HEK293 (cell line): ENCODE data around the gene C2orf72.

Experiments
- ATF2 ChIP-seq: fragments of 450-650 bp; formaldehyde crosslinking; IDR thresholded peaks from 2 replicates; pipeline ENCODE4 v1.5.1; 2016; ENCODE audit warnings: missing biosample characterization, missing genetic modification characterization, low read depth
- GLIS1 ChIP-seq: fragments of 450-650 bp; formaldehyde crosslinking; IDR thresholded peaks from 2 replicates; pipeline ENCODE4 v1.5.1; 2016; ENCODE audit warnings: missing biosample characterization, missing genetic modification characterization
- HIC1 ChIP-seq: fragments of 450-650 bp; formaldehyde crosslinking; IDR thresholded peaks from 2 replicates; pipeline ENCODE4 v1.5.1; 2016; ENCODE audit warnings: missing biosample characterization, missing genetic modification characterization
- HOXA7 ChIP-seq: sonication (generic); formaldehyde crosslinking; IDR thresholded peaks from 2 replicates; pipeline ENCODE4 v1.8.1; 2022; ENCODE audit warnings: missing genetic modification reagents, borderline replicate concordance
- IKZF3 ChIP-seq: fragments of 450-650 bp; IDR thresholded peaks from 2 replicates; pipeline ENCODE4 v1.5.0; 2018; ENCODE audit warnings: missing biosample characterization, mild to moderate bottlenecking, missing genetic modification characterization, moderate library complexity
- MYNN ChIP-seq: fragments of 450-650 bp; formaldehyde crosslinking; IDR thresholded peaks from 2 replicates; pipeline ENCODE4 v1.5.1; 2016; ENCODE audit warnings: missing biosample characterization, missing genetic modification characterization, borderline replicate concordance
- PRDM2 ChIP-seq: fragments of 450-650 bp; formaldehyde crosslinking; IDR thresholded peaks from 2 replicates; pipeline ENCODE4 v1.5.1; 2016; ENCODE audit warnings: missing biosample characterization, missing genetic modification characterization, borderline replicate concordance
- PRDM4 ChIP-seq: fragments of 450-650 bp; formaldehyde crosslinking; IDR thresholded peaks from 2 replicates; pipeline ENCODE4 v1.5.1; 2017; ENCODE audit warnings: missing biosample characterization, missing genetic modification characterization
- RBAK ChIP-seq: fragments of 450-650 bp; formaldehyde crosslinking; IDR thresholded peaks from 2 replicates; pipeline ENCODE4 v1.5.1; 2016; ENCODE audit warnings: missing biosample characterization, missing genetic modification characterization
- ZBTB7A ChIP-seq: fragments of 450-650 bp; formaldehyde crosslinking; IDR thresholded peaks from 2 replicates; pipeline ENCODE4 v1.5.1; 2016; ENCODE audit warnings: low read depth, missing biosample characterization, missing genetic modification characterization
- ZFP69B ChIP-seq: fragments of 450-650 bp; formaldehyde crosslinking; IDR thresholded peaks from 2 replicates; pipeline ENCODE4 v1.5.1; 2016; ENCODE audit warnings: missing biosample characterization, missing genetic modification characterization
- ZNF112 ChIP-seq: fragments of 450-650 bp; formaldehyde crosslinking; IDR thresholded peaks from 2 replicates; pipeline ENCODE4 v1.5.0; 2017; ENCODE audit warnings: missing biosample characterization, missing genetic modification characterization
- ZNF174 ChIP-seq: fragments of 450-650 bp; formaldehyde crosslinking; IDR thresholded peaks from 2 replicates; pipeline ENCODE4 v1.5.0; 2017; ENCODE audit warnings: missing biosample characterization, mild to moderate bottlenecking, missing genetic modification characterization
- ZNF184 ChIP-seq: fragments of 450-650 bp; IDR thresholded peaks from 2 replicates; pipeline ENCODE4 v1.5.1; 2018; ENCODE audit warnings: missing biosample characterization, mild to moderate bottlenecking, missing genetic modification characterization
- ZNF239 ChIP-seq: fragments of 450-650 bp; formaldehyde crosslinking; IDR thresholded peaks from 2 replicates; pipeline ENCODE4 v1.5.1; 2016; ENCODE audit warnings: missing biosample characterization, missing genetic modification characterization
- ZNF266 ChIP-seq: fragments of 450-650 bp; formaldehyde crosslinking; IDR thresholded peaks from 2 replicates; pipeline ENCODE4 v1.5.1; 2016; ENCODE audit warnings: missing biosample characterization, missing genetic modification characterization, low read depth
- ZNF341 ChIP-seq: fragments of 450-650 bp; formaldehyde crosslinking; IDR thresholded peaks from 2 replicates; pipeline ENCODE4; 2016; ENCODE audit warnings: low read depth, missing biosample characterization, missing genetic modification characterization
- ZNF391 ChIP-seq: fragments of 450-650 bp; formaldehyde crosslinking; IDR thresholded peaks from 2 replicates; pipeline ENCODE4 v1.5.1; 2016; ENCODE audit warnings: low read depth, missing biosample characterization, missing genetic modification characterization, borderline replicate concordance
- ZNF426 ChIP-seq: fragments of 450-650 bp; formaldehyde crosslinking; IDR thresholded peaks from 2 replicates; pipeline ENCODE4 v1.5.1; 2017; ENCODE audit warnings: missing biosample characterization, missing genetic modification characterization, mild to moderate bottlenecking, inconsistent platforms, moderate library complexity
- ZNF514 ChIP-seq: fragments of 450-650 bp; formaldehyde crosslinking; IDR thresholded peaks from 2 replicates; pipeline ENCODE4 v1.5.1; 2016; ENCODE audit warnings: missing biosample characterization, missing genetic modification characterization
- ZNF544 ChIP-seq: fragments of 450-650 bp; formaldehyde crosslinking; IDR thresholded peaks from 2 replicates; pipeline ENCODE4 v1.5.0; 2017; ENCODE audit warnings: missing biosample characterization, missing genetic modification characterization
- ZNF560 ChIP-seq: fragments of 450-650 bp; formaldehyde crosslinking; IDR thresholded peaks from 2 replicates; pipeline ENCODE4 v1.5.1; 2017; ENCODE audit warnings: missing biosample characterization, missing genetic modification characterization, borderline replicate concordance
- ZNF580 ChIP-seq: fragments of 450-650 bp; formaldehyde crosslinking; IDR thresholded peaks from 2 replicates; pipeline ENCODE4 v1.5.1; 2016; ENCODE audit warnings: missing biosample characterization, missing genetic modification characterization
- ZNF623 ChIP-seq: fragments of 450-650 bp; formaldehyde crosslinking; IDR thresholded peaks from 2 replicates; pipeline ENCODE4 v1.5.1; 2016; ENCODE audit warnings: missing biosample characterization, missing genetic modification characterization
- ZNF707 ChIP-seq: fragments of 450-650 bp; formaldehyde crosslinking; IDR thresholded peaks from 2 replicates; pipeline ENCODE4 v1.5.1; 2016; ENCODE audit warnings: missing biosample characterization, missing genetic modification characterization
- ZNF830 ChIP-seq: fragments of 450-650 bp; IDR thresholded peaks from 2 replicates; pipeline ENCODE4 v1.5.0; 2018; ENCODE audit warnings: missing biosample characterization, missing genetic modification characterization, low read depth, mild to moderate bottlenecking, moderate library complexity
- ZXDB ChIP-seq: fragments of 450-650 bp; formaldehyde crosslinking; IDR thresholded peaks from 2 replicates; pipeline ENCODE4 v1.5.1; 2016; ENCODE audit warnings: missing biosample characterization, missing genetic modification characterization

Gene C2orf72

GRCh38 chr2:231056453-231057416 lies 19.4 kb downstream of the C2orf72 start, which contains the start of gene PSMD1 (continued):
- TF ChIP-seq HIC1 (tag by site-specific recombination) (no peak), ZNF184 (tag by site-specific recombination) (no peak), ZNF266 (tag by site-specific recombination) (no peak), ZNF544 (no peak), PRDM4 (tag by site-specific recombination) (no peak), IKZF3 (no peak), ZNF830 (tag by site-specific recombination) (no peak), MYNN (tag by site-specific recombination) (no peak), ZBTB7A (tag by site-specific recombination) (no peak), ZNF514 (tag by site-specific recombination) (no peak), ZNF239 (tag by site-specific recombination) (no peak), ZNF112 (no peak), ZNF580 (tag by site-specific recombination) (peak; percentile 43; the same call in 1 of the 2 replicates), ATF2 (no peak), ZNF707 (tag by site-specific recombination) (no peak), ZFP69B (peak; percentile 66; the same call in 1 of the 2 replicates), ZNF341 (tag by site-specific recombination) (0 out of 2 replicates have a peak, but pooled peaks have one; percentile 30), ZNF174 (tag by site-specific recombination) (no peak), HOXA7 (CRISPR knock-in tag) (0 out of 2 replicates have a peak, but pooled peaks have one; percentile 35), ZNF391 (tag by site-specific recombination) (0 out of 2 replicates have a peak, but pooled peaks have one; percentile 21), ZNF623 (tag by site-specific recombination) (no peak), RBAK (no peak), ZNF560 (tag by site-specific recombination) (no peak), GLIS1 (tag by site-specific recombination) (peak; percentile 36; the same call in 1 of the 2 replicates), PRDM2 (tag by site-specific recombination) (no peak), ZXDB (tag by site-specific recombination) (peak; percentile 78), ZNF426 (tag by site-specific recombination) (no peak)
